ENCODE data around the gene MED27.

- TF ChIP-seq CTCF (IDR thresholded peaks at IDR 0.05; ENCODE audit: control extremely low read depth in 1 of 3, insufficient read depth in 1 of 3, low read depth in 1 of 3, low read length in 3 of 3) (no peak), RAD21 (IDR thresholded peaks at IDR 0.05 in 1 of 2, conservative IDR thresholded peaks at IDR 0.05 in 1 of 2; ENCODE audit: low read depth in 2 of 2, low read length in 2 of 2) (no peak), EP300 (IDR thresholded peaks at IDR 0.05; ENCODE audit: borderline replicate concordance in 1 of 2, low read depth in 2 of 2, low read length in 2 of 2) (no peak), POLR2AphosphoS5 (IDR thresholded peaks at IDR 0.05; ENCODE audit: low read depth, low read length) (no peak), MAX (IDR thresholded peaks at IDR 0.05) (no peak), CREB1 (IDR thresholded peaks at IDR 0.05) (no peak), POLR2A (IDR thresholded peaks at IDR 0.05; ENCODE audit: control extremely low read depth in 1 of 2, low read depth in 2 of 2, low read length in 2 of 2) (no peak), RNF2 (IDR thresholded peaks at IDR 0.05; ENCODE audit: borderline replicate concordance, low read depth, low read length, missing control alignments, poor library complexity, severe bottlenecking) (no peak), EGR1 (IDR thresholded peaks at IDR 0.05; ENCODE audit: borderline replicate concordance, low read depth, low read length) (no peak), TAF1 (IDR thresholded peaks at IDR 0.05; ENCODE audit: low read depth, low read length) (no peak), KDM5A (IDR thresholded peaks at IDR 0.05; ENCODE audit: low read length) (no peak), ATF2 (IDR thresholded peaks at IDR 0.05; ENCODE audit: low read length) (no peak), KDM1A (IDR thresholded peaks at IDR 0.05; ENCODE audit: borderline replicate concordance, low read length) (no peak), EZH2 (IDR thresholded peaks at IDR 0.05; ENCODE audit: low read depth, low read length, severe bottlenecking) (no peak)
These were observed 60.7 kb downstream of the MED27 start for GRCh38 chr9:132018957-132019405.
